A172 (cell line): Measurements from ENCODE around the gene HINT2. TPM values are rescaled to one million over a fixed set of nuclear protein-coding genes. Genes with fewer than 3 reads are reported as not detected.

Source experiments
- DNase-seq: peaks from one replicate; pipeline ENCODE4 v3.0.0-alpha.2; 2015; ENCODE audit warnings: low spot score
- total RNA-seq: library from RNA; depleted of rRNA; stranded (reverse); fragments of >200 nt; shearing (Covaris generic); gene quantifications from 2 replicates; pipeline ENCODE4 v1.2.3, GENCODE V29; 2014; rRNA removed

The HINT2 gene
- 36.3 and 49.2 TPM in 2 replicates for total RNA-seq

DNA sequence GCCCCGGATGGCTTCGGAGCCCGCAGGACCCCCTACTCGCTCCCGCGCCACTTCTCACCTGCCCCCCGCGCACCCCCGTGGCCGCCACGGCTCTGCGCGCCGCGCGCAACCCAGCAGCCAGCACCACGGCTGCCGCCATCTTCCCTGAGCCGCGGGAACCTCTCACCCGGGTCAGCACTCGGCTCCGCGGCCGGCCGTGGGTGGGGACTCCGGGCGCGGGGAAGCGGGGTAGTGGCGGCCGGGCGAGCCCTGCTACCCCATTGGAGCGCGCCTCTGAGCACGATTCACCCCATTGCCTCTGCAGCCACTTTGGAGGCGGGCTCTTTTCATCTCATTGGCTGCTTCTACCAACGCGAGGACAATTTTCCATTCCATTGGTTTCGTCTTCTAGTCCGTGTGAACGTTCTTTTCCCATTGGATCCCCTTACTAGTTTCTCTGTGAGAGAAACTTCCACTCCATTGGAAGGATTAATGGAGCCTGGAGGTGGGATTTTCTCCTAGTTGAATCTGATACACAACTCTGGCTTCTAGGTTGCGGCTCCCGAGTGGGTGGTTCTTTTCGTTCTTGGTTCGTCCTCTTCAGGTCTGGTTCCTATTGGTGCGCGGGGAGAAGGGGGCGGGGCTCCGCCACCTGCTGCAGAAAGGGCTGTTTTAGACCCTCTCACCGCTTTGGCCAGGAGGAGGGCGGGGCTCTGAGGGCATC is at the start of gene HINT2:
Gene HINT2 (minus strand): TSS at position 202 of the 703 bp plus-strand sequence. CDS start 63 bp downstream, at position 139.
- DNase-seq: peak; percentile 99

DNA sequence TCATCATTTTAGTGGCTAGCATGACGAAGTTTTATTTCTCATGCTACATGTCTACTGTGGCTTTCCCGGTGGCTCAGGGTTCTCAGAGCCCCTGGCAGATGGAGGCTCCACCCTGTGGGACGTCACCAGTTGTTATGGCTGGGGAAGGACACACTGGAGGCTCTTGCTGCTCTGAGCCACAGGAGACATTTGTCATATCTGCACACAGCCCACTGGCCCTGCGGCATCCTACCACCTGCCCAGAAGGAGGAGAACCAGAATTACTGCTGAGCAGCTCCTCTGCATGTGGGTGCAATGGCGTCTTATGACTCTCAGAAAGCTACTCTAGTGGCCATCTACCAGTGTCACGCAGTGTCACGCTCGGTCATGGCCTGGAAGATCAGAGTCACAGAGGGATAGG is 48.7 kb upstream of the HINT2 start:
- DNase-seq: no peak

- no peak for DNase-seq
Measured at GRCh38 chr9:35862328-35862727, 47.5 kb upstream of the HINT2 start.

DNA sequence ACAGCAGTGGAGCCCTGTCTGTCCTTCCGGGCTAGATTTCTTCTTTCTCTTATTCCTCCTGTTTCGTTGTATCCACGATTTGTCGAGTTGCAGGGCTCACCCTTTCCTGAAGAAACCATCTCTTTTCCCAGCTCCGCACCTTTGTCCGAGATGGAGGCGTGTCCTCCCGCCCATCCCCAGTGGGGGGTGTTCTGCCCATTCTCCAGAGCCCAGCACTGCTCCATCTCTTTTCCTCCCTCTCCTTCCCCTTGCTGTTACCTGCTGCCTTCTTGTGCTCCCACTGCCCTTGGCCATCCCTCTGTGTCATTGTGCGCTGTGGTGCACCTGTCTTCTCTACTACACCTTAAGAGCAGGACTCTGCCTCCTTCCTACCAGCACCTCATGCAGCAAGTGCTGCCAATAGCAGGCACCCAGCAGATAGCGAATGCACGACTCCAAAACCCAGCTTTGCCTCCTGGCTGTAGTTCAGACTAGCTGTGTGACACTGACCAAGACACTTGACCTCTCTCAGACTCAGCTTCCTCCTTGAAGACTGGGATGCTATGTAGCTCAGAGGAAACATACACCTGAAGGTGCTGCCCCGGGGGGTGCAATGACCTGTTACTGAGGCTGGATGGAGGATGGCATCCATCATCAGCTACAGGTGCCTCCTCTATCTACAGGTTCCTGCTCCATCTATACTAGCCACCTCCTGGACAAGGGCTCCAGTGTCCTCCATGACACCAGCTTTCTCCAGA is 46.5 kb upstream of the HINT2 start:
- no peak for DNase-seq

DNA sequence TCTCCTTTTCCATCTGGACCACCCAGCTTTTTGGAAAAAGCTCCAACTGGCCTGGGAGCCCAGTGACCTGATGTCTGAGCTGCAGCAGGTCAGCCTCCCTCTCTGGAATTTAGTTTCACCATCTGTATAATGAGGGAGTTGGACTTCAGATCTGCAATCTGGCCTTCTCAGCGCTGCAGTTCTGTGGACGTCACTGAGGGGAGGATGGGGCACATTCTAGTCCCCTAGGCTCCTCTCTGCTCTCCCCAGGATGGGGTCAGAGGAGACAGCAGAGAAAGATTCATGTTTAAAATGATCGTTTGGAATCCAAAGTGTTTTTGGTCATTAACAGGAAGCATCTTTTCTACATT is 45.1 kb upstream of the HINT2 start:
- no peak for DNase-seq

GRCh38 chr9:35859310-35859989 is 44.6 kb upstream of the HINT2 start:
- DNase-seq: peak; percentile 58

GRCh38 chr9:35858458-35858857 is 43.6 kb upstream of the HINT2 start:
- DNase-seq: no peak

GRCh38 chr9:35856882-35857281 is 42.0 kb upstream of the HINT2 start:
- DNase-seq: no peak

DNA sequence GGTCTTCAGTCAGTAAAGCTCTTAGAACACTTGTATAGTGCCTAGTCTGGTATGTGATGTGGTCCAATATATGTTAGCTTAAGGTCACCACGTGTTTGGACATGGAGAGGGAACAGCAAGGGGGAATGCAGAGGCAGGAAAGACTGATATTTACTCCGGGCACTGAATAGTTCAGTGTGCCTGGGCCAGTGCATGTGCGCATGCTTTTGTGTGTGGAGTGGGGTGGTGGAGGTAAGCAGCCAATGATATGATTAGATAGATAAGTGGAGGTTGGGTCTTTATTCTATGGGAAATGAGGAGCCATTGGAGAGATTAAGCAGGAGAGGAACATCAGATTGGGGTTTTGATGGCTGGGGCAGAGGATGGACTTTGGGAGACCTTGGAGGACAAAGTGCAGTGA is 41.4 kb upstream of the HINT2 start:
- DNase-seq: no peak

- DNase-seq: no peak
Measured at GRCh38 chr9:35854091-35854762, 39.4 kb upstream of the HINT2 start.

DNA sequence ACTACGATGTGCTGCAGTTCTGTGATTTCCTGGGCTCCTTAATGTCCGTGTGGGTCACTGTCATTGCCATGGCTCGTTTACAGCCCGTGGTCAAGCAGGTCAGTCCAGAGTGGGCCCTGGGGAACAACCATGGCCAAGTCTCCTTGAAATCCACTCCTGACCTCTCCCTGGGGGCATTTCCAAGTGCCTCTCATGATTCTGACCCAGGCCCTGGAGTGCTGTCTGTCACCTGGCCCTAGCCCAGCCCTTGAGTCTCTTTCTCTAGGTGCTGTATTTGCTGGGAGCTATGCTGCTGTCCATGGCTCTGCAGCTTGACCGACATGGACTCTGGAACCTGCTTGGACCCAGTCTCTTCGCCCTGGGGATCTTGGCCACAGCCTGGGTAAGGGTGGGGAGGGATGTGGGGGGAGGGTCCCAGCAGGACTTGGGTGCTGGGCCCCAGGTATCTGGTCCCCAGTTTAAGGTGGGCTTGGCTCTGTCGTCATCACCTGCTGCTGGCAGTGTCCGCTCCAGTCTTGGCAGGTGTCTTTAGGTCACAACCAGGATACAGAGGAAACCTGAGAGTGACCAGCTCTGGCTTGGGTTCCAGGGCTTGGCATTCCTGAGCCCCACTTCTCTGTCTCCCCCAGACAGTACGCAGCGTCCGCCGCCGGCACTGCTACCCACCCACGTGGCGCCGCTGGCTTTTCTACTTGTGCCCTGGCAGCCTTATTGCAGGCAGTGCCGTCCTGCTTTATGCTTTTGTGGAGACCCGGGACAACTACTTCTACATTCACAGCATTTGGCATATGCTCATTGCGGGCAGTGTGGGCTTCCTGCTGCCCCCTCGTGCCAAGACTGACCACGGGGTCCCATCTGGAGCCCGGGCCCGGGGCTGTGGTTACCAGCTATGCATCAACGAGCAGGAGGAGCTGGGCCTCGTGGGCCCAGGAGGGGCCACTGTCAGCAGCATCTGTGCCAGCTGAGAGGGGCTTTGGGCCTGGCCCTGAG is 38.3 kb upstream of the HINT2 start:
- DNase-seq: no peak

DNA sequence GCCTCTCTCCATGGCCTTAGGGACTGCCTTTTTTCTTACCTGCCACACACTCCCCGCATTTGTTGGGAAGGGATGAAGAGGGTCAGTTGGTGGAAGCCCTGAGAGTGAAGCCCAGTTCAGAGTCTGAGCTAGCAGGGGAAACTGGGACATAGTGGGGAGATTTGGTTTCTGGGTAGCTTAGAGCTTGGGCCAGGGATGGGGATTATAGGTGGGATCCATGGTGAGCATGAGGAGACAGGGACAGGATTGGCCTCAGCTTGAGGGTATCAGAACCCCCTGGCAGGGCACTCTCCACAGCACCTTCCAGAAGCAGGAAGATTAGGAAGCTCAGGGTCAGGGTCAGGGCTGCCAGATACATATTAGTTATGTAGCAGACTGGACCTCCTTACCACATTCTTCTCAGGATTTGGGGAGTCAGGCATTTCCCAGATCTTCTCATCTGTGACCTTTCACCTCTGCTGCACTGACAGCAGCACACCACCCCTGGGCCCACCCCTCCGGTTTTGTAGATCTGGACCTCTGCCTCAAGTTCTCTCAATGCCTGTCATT is 37.5 kb upstream of the HINT2 start:
- DNase-seq: no peak

- DNase-seq: peak; percentile 40
Measured at GRCh38 chr9:35847792-35848572, 33.1 kb upstream of the HINT2 start.

DNA sequence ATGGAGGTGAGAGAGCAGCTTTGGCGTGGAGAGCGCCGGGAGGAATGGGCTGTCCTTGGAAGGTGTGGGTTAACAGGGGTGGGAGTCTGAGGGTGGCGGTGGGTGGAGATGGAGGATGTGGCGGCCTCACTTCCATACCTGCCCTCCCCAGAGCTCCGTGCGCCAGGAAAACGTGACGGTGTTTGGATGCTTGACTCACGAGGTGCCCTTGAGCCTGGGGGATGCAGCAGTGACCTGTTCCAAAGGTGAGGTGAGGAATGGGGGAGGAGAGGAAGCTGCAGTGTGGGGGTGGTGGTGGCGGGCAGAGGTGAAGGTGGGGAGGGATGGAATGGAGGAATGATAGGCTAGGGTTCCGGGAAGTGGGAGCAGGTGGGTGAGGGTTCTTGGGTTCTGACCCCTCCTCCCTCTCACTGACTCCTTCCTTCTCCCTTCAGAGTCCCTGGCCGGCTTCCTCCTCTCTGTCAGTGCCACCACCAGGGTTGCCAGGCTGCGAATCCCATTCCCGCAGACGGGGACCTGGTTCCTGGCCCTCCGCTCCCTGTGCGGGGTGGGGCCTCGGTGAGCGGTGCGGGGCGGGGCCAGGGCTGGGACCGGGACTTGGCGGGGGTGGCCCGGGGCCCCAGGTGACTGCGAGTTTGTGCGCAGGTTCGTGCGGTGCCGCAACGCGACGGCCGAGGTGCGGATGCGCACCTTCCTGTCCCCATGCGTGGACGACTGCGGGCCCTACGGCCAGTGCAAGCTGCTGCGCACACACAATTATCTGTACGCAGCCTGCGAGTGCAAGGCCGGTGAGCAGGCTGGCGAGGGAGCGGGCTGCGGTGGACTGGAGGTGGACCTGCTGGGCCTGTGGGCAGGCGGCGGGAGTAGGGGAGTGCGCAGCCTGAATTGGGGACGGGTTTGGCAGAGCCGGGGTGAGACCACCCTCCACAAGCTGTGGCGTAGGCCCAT is 31.3 kb upstream of the HINT2 start:
- no peak for DNase-seq

GRCh38 chr9:35844628-35845270 is 29.9 kb upstream of the HINT2 start:
- peak; percentile 91 for DNase-seq

GRCh38 chr9:35842795-35843194 is 28.0 kb upstream of the HINT2 start:
- no peak for DNase-seq

DNA sequence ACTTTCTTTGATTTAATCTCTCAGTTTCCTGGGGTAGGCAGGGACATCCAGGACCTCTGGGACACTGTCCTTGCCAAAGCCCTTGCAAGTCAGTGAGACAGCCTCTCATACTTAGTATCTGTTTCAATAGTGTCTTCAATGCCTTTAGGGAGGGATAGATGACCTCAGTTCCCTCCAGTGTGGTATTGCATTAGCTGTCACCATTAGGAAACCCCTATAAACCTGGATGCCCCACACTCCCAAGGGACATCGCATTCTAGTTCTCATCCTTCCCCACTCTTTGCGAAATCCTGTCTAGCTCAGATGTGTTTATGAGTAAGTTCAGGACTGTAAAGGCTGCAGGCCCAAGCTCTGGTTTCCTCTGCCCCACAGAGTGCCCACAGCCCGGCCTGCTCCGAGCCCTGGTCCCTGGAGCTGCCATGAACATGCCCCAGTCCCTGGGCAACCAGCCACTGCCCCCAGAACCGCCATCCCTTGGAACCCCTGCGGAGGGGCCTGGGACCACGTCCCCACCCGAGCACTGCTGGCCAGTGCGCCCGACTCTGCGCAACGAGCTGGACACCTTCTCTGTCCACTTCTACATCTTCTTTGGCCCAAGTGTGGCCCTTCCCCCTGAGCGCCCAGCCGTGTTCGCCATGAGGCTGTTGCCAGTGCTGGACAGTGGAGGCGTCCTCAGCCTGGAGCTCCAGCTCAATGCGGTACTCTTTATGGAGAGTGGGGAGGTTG is 27.3 kb upstream of the HINT2 start:
- no peak for DNase-seq

DNA sequence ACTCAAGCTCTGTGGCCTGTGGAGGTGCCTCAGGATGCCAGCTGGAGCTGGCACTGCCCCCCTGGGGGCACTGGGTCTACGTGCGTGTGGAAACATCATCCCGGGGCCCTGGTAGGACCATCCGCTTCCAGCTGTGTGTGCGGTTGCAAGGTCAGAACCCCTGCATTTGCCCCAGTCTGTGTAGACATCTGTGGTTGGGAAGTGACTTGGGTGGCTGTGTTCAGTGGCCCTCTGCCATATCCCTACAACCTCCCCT is 26.7 kb upstream of the HINT2 start:
- no peak for DNase-seq
